ENCODE results near the gene ATP6V1B1. TPM values are rescaled to one million over a fixed set of nuclear protein-coding genes. Genes with fewer than 3 reads are reported as not detected.

ATP6V1B1 gene
- total and polyA plus RNA-seq, 2 of the 13 experiments (the other 11 are each of a cell fraction or from before 2014, with no cell fraction given), result 0.58 to 1.6 TPM

GRCh38 chr2:71006955-71007799 is 71.5 kb downstream of the ATP6V1B1 start (continued):
- TF ChIP-seq MZF1 (CRISPR knock-in tag; IDR thresholded peaks at IDR 0.05; ENCODE audit: borderline replicate concordance), result no peak
- TF ChIP-seq, protein P1, sequence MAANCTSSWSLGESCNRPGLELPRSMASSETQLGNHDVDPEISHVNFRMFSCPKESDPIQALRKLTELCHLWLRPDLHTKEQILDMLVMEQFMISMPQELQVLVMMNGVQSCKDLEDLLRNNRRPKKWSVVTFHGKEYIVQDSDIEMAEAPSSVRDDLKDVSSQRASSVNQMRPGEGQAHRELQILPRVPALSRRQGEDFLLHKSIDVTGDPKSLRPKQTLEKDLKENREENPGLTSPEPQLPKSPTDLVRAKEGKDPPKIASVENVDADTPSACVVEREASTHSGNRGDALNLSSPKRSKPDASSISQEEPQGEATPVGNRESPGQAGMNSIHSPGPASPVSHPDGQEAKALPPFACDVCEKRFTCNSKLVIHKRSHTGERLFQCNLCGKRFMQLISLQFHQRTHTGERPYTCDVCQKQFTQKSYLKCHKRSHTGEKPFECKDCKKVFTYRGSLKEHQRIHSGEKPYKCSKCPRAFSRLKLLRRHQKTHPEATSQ (CRISPR knock-in tag; IDR thresholded peaks at IDR 0.05; ENCODE audit: borderline replicate concordance), result no peak
- TF ChIP-seq GPN1 (CRISPR knock-in tag; IDR thresholded peaks at IDR 0.05; ENCODE audit: borderline replicate concordance), result no peak
- TF ChIP-seq RBM39 (IDR thresholded peaks at IDR 0.05; ENCODE audit: low read depth, low read length, poor library complexity, severe bottlenecking), result no peak
- TF ChIP-seq U2AF2 (IDR thresholded peaks at IDR 0.05; ENCODE audit: low read depth, low read length), result no peak
- 0 out of 2 replicates have a peak, but pooled peaks have one; percentile 11 for TF ChIP-seq RARA (CRISPR knock-in tag; IDR thresholded peaks at IDR 0.05)
- no peak for TF ChIP-seq TOPORS (CRISPR knock-in tag; IDR thresholded peaks at IDR 0.05)
- TF ChIP-seq MTA3 (CRISPR knock-in tag; IDR thresholded peaks at IDR 0.05), result no peak
- TF ChIP-seq CERS6 (CRISPR knock-in tag; IDR thresholded peaks at IDR 0.05), result no peak
- TF ChIP-seq FOXK2 (IDR thresholded peaks at IDR 0.05), result no peak
- TF ChIP-seq ZNF549 (CRISPR knock-in tag; IDR thresholded peaks at IDR 0.05), result no peak
- 0 out of 2 replicates have a peak, but pooled peaks have one; percentile 39 for TF ChIP-seq ZNF343 (CRISPR knock-in tag; IDR thresholded peaks at IDR 0.05)
- TF ChIP-seq, protein P2, sequence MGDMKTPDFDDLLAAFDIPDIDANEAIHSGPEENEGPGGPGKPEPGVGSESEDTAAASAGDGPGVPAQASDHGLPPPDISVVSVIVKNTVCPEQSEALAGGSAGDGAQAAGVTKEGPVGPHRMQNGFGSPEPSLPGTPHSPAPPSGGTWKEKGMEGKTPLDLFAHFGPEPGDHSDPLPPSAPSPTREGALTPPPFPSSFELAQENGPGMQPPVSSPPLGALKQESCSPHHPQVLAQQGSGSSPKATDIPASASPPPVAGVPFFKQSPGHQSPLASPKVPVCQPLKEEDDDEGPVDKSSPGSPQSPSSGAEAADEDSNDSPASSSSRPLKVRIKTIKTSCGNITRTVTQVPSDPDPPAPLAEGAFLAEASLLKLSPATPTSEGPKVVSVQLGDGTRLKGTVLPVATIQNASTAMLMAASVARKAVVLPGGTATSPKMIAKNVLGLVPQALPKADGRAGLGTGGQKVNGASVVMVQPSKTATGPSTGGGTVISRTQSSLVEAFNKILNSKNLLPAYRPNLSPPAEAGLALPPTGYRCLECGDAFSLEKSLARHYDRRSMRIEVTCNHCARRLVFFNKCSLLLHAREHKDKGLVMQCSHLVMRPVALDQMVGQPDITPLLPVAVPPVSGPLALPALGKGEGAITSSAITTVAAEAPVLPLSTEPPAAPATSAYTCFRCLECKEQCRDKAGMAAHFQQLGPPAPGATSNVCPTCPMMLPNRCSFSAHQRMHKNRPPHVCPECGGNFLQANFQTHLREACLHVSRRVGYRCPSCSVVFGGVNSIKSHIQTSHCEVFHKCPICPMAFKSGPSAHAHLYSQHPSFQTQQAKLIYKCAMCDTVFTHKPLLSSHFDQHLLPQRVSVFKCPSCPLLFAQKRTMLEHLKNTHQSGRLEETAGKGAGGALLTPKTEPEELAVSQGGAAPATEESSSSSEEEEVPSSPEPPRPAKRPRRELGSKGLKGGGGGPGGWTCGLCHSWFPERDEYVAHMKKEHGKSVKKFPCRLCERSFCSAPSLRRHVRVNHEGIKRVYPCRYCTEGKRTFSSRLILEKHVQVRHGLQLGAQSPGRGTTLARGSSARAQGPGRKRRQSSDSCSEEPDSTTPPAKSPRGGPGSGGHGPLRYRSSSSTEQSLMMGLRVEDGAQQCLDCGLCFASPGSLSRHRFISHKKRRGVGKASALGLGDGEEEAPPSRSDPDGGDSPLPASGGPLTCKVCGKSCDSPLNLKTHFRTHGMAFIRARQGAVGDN (CRISPR knock-in tag; IDR thresholded peaks at IDR 0.05), result peak; percentile 65
- TF ChIP-seq SP1 (IDR thresholded peaks at IDR 0.05), result no peak
- TF ChIP-seq SP1 (CRISPR knock-in tag; IDR thresholded peaks at IDR 0.05), result no peak
- TF ChIP-seq MAZ (IDR thresholded peaks at IDR 0.05; ENCODE audit: borderline replicate concordance, low read depth, low read length), result no peak
- TF ChIP-seq MAZ (CRISPR knock-in tag; IDR thresholded peaks at IDR 0.05; ENCODE audit: low read depth), result no peak
- TF ChIP-seq ZNF572 (CRISPR knock-in tag; IDR thresholded peaks at IDR 0.05), result 0 out of 2 replicates have a peak, but pooled peaks have one; percentile 8
- TF ChIP-seq HMG20B (CRISPR knock-in tag; conservative IDR thresholded peaks at IDR 0.05), result 0 out of 2 replicates have a peak, but pooled peaks have one; percentile 19
- TF ChIP-seq ZNF768 (CRISPR knock-in tag; IDR thresholded peaks at IDR 0.05), result peak; percentile 41; the same call in 1 of the 2 replicates
- TF ChIP-seq ZNF224 (CRISPR knock-in tag; IDR thresholded peaks at IDR 0.05), result peak; percentile 46; the same call in 1 of the 2 replicates
- TF ChIP-seq NR2F1 (CRISPR knock-in tag; IDR thresholded peaks at IDR 0.05), result no peak
- TF ChIP-seq NRL (CRISPR knock-in tag; IDR thresholded peaks at IDR 0.05; ENCODE audit: borderline replicate concordance), result 0 out of 2 replicates have a peak, but pooled peaks have one; percentile 24
- TF ChIP-seq FOXA3 (CRISPR knock-in tag; IDR thresholded peaks at IDR 0.05), result 0 out of 2 replicates have a peak, but pooled peaks have one; percentile 6
- TF ChIP-seq ATAD3A (CRISPR knock-in tag; IDR thresholded peaks at IDR 0.05), result no peak

Data from HepG2 (cell line).